Left forelimb (tissue), 1 donor: ENCODE measurements around the gene BSG.
"Not testable (repeated sequence)": the region's sequence is repeated elsewhere in the genome, so short reads cannot be mapped to it uniquely, and the experiment has no call there.

Experiments
- DNase-seq: peaks from one replicate; pipeline ENCODE4 v3.0.0-alpha.2; 2018; ENCODE audit warnings: low spot score

The BSG gene

GRCh38 chr19:588093-588740 is 15.8 kb downstream of the BSG start:
- no peak for DNase-seq

GRCh38 chr19:588741-589692 is 16.6 kb downstream of the BSG start:
- no peak for DNase-seq

GRCh38 chr19:589693-590395 is 17.4 kb downstream of the BSG start, which contains the start of gene HCN2:
TSS of gene HCN2 (plus strand) at chr19:589881. CDS start at chr19:589946, 65 bp downstream.
- no peak for DNase-seq

- DNase-seq: no peak
Observed at GRCh38 chr19:590396-590745, 18.0 kb downstream of the BSG start.

GRCh38 chr19:590750-591098 is 18.3 kb downstream of the BSG start:
- no peak for DNase-seq

- no peak for DNase-seq
Observed at GRCh38 chr19:591099-591958, 18.9 kb downstream of the BSG start.

- no peak for DNase-seq
Observed at GRCh38 chr19:592101-592500, 19.7 kb downstream of the BSG start.

GRCh38 chr19:593055-593454 is 20.7 kb downstream of the BSG start:
- DNase-seq: no peak

- no peak for DNase-seq
Observed at GRCh38 chr19:593505-593904, 21.1 kb downstream of the BSG start.

GRCh38 chr19:594265-594870 is 22.0 kb downstream of the BSG start:
- no peak for DNase-seq

GRCh38 chr19:595326-596262 is 23.2 kb downstream of the BSG start:
- DNase-seq: no peak

- DNase-seq: no peak
Observed at GRCh38 chr19:596263-596655, 23.9 kb downstream of the BSG start.

- DNase-seq: no peak
Observed at GRCh38 chr19:597406-598315, 25.3 kb downstream of the BSG start.

GRCh38 chr19:601310-601709 is 28.9 kb downstream of the BSG start:
- DNase-seq: no peak

- DNase-seq: no peak
Observed at GRCh38 chr19:601790-602189, 29.4 kb downstream of the BSG start.

GRCh38 chr19:602391-603301 is 30.2 kb downstream of the BSG start:
- no peak for DNase-seq

GRCh38 chr19:603302-603639 is 30.9 kb downstream of the BSG start:
- not testable (repeated sequence) for DNase-seq

GRCh38 chr19:603779-604178 is 31.4 kb downstream of the BSG start:
- DNase-seq: not testable (repeated sequence)
